Cerebellar nuclear complex (tissue), 1 donor: Measurements from ENCODE around the gene ASPN.

Experiments used
- DNase-seq, 2 experiments: peaks; one replicate each; lab custom pipeline; 2025; lab: John Stamatoyannopoulos, UW

Gene ASPN

DNA sequence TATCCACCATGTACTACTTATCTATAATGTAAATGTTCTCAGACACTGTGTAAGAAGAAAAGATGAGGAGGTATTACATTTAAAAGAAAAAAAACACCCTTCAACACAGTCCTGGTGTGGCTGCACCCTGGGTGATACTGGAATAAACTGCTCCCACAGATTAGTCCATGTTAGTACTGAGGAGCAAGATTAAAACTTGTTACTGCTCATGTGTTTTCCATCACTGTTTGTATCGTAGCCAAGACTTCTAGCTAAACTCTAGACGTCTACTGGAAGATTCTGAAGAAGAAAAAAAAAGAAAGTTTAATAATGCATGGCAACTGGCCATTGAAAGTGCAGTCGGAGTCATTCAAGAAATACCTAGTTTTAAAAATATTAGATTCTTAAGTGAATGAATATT, at the start of gene ASPN:
TSS of gene ASPN (minus strand) at position 178 of the 400 bp plus-strand sequence.
- no peak for DNase-seq

DNA sequence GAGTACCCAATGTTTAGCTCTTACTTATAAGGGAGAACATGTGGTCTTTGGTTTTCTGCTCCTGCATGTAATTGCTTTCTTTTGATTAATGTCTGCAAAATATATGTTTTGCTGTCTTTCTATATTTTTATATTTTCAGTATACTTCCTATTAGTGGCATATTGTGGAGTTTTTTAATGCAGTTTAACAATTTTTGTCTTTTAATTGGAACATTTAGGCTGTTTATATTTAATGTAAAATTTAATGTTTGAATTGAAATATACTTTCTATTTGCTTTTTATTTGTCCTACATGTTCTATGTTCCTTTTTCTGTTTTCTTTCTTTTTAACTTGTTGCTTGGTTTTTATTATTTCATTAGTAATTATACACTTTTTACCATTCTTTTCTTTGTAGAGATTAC, 48.6 kb upstream of the ASPN start:
- DNase-seq = no peak

DNA sequence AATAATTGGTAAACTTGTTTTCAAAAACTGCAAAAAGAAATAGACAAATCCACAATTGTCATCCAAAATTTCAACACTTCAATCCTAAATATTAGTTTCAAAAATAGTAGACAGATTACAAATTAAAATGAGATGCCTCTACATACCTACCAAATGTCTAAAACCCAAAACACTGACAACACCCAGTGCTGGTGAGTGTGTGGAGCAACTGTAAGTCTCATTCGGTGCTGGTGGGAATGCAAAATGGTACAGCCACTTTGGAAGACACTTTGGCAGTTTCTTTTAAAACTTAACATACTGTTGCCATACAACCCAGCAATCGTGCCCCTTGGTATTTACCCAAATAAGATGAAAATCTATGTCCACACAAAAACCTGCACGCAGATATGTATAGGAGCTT, 46.8 kb upstream of the ASPN start:
- no peak for DNase-seq

DNA sequence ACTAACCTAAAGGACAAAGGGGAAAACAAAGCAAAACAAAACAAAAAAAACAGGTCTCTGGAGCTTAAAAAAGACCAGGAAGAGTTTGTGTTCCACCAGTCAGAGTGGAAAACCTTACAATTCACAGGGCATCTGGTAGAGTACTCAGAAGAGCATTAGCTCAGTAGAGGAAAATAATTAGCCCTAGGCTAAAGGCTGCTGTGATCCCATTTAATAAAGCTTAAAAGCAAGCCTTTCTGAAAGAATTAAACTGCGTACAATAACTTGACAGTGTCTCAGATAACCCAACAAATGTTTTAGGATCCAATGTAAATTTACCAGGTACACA, 46.2 kb upstream of the ASPN start:
- DNase-seq = no peak

DNA sequence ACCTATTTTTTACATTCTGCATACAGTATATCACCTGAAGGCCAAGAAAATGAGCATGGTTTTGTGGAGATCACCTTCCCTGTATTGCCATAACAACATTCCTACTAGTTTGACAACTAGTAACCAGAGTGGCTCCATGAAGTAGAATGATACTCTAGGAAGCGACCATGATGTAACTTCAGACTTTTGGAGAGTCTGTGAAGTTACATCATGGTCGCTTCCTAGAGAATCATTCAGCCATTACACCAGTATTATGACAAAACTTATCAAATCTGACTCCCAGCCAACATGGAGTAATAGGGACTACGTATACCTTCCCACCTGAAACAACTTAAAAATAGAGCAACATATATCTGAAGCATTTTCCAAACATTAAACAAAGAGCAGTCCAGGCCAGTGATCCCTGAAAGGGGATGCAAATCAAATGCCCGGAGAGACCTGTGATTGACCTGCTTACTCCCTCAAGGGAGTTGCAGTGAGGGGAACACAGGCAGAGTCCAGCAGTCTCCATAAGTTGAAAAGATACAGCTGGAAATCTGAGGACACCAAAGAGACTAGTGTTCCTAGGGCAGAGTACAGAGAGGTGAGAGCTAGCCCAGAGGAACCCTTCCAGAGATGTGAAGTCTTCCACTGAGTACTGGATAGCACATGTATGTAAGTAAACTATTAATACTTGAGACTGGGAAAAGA, 45.7 kb upstream of the ASPN start:
- DNase-seq = no peak

DNA sequence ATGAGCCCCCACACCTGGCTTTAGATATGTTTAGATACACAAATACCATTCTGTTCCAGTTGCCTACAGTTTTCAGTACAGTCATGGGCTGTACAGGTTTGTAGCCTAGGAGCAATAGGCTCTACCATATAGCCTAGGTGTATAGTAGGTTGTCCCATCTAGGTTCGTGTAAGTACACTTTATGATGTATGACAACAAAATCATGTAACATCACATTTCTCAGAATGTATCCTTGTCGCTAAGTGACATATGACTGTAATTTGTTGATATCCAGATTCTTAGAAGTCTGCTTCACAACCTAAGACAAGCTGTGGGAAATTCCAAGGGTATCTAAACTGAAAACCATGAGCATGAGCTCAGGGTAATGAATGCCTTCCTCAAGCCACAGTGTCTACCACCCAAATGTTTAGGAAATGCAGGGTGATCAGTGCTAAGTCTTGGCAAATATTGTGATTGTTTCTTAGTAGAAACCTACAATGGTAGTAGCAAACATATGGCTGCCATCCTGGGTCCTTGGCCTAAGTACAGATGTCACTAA, 45.1 kb upstream of the ASPN start:
- no peak for DNase-seq

DNA sequence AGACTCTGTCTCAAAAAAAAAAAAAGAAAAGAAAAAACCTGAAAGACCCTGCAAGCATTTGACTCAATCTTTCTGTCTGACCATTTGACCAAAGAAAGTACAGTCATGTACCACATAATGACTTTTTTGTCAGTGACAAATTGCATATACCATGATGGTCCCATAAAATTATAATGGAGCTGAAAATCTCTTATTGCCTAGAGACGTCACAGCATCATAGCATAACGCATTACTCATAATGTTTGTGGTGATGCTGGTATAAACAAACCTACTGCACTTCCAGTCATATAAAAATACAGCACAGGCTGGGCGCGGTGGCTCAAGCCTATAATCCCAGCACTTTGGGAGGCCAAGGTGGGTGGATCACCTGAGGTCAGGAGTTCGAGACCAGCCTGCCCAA, 43.0 kb upstream of the ASPN start:
- no peak for DNase-seq

DNA sequence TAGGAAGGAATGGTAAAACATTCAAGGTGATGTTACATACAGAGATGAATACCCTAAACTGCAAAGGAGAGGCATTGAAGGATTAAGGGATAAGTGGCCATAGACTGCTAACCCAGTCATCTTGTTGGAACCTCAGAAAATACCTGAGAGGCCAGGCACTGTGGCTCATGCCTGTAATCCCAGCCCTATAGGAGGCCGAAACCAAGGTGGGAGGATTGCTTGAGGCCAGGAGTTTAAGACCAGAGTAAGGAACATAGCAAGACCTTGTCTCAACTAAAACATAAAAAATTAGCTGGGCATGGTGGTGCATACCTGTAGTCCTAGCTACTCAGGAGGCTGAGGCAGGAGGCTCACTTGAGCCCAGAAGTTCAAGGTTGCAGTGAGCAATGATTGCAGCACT, 42.6 kb upstream of the ASPN start:
- no peak for DNase-seq

DNA sequence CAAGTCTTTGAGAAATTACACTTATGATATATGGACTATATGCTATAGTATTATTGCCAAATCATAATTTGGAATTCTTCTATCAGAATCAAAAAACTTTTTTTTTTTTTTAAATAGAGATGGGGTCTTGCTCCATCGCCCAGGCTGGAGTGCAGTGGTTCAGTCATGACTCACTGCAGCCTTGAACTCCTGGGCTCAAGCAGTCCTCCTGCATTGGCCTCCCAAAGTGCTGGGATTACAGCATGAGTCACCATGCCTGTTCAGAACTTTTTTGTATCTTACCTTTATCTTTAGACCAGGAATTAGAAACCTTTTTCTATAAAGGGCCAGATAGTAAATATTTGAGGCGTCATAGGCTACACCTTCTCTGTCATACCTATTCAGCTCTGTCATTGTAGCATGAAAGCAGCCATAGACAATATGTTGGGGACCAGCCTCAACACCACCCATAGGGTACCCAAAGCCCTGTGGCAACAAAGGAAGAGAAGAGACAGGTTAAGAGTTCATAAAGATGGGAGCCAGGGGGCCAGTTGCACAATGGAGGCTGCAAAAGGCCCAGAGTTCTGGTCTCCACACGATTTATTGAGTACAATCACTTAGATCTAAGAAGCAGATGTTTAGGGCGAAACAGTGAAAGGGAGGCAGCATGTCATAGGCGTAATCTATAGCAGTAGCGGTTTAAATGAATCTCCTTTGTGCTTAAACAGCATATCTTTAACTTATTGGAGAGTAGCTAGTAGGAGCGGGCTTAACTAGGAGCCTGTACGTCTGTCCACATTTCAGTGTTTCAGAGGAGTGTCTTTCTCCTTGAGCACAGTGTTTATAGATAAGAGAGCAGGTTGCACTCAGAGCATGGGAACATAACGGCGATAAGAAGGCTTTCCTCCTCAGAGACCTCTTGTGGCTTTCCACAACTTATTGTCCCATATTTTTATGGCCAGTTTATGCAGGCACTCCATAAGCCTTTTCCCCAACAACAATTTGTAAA, 41.0 kb upstream of the ASPN start:
- DNase-seq = no peak

DNA sequence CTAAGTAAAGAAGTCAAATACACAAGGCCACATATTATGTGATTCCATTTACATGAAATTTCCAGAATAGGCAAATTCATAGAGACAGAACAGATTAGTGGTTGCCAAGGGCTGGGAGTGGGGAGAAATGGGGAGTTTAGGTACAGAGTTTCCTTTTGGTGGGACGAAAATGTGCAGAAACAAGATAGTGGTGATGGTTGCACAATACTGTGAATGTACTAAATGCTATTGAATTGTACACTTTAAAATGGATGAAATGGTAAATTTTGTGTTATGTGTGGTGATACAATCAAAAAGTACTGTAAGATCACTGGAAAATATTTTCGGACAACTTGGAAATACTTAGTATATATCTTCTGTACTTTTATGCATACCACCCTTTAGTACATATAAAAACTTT, 38.5 kb upstream of the ASPN start:
- DNase-seq = no peak

DNA sequence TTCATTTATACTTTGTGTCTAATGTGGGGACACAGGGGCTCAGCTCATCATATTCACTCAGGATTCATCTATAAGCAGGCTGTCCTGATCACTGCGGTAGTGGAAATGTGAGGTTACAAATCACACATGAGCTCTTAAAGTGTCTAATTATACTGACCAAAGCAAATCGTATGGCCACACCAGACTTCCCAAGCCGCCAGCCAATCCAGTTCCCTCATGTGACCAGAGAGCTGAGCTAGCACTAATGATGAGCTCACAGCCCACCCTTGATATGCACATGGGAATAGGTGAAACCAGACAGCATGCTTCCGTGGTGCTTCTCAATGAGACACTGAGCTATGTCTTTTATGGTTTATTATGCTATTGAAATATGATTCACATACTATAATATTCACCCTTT, 35.9 kb upstream of the ASPN start:
- no peak for DNase-seq

DNA sequence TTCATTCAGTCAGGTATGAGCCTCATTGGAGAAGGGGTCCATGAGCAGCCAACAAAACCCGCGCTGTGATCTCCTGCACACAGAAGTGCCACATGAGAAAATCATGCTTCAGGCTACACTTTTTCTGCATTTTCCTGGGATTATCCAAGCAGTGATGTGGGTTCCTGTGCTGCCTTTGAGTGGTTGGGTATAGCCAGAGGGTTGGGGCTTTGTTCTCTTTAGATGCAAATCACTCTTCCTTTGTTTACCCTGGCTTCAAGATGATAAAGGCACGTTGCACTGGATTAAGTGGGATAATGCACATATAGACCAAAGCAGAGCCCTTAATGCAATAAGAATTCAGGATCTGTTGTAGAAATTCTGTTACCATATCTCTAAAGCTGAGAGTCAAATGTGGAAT, 34.7 kb upstream of the ASPN start:
- DNase-seq = no peak

DNA sequence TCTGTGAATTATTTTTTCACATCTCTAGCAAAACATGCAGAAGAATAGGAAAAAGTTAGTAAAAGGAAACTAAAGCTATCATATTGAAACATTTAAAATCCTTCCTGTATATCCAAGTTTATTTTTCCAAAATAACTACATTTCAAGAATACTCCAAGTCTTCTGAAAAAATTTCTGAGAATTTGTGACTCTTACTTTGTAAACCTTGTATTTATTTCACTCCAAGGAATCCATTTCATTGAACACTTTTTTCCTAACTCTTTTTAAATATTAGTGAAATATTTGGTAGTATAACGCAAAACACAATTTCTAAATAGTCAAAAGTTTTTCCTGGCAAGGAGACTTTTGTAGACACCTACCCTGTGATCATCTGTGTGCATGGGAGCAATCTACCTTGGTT, 34.2 kb upstream of the ASPN start:
- DNase-seq = no peak

DNA sequence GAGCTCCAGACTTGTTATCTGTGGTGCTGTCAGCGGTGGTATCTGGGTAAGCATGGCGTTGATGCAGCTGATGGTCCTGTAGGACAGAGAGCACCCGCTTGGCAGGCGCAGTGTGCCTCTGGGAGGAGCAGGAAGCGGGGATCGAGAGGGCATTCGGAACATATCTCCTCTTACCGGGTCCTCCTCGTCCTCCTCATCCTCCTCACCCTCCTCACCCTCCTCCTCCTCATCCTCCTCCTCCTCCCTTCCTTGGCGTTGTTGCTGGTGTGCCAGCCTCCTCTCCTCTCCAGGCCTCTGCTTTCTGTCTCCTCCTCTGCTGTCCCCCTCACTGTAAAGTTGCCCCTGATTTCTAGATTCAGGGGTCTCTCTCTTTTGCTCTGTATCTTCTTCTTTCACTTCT, 32.3 kb upstream of the ASPN start:
- DNase-seq = no peak

DNA sequence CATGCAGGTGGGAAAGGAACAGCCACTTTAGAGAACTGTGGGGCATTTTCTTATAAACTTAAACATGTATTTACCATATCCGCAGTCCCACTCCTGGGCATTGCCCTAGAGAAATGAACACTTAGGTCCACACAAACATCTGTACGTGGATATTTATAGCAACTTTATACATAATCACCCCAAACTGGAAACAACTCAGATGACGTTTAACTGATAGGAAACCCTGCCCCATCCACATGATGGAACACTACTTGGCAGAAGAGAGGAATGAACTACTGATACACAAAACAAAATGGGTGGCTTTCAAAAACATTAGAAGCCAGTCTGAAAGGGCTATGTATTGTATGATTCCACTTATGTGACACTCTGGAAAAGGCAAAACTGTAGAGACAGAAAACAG, 31.0 kb upstream of the ASPN start:
- DNase-seq = no peak

DNA sequence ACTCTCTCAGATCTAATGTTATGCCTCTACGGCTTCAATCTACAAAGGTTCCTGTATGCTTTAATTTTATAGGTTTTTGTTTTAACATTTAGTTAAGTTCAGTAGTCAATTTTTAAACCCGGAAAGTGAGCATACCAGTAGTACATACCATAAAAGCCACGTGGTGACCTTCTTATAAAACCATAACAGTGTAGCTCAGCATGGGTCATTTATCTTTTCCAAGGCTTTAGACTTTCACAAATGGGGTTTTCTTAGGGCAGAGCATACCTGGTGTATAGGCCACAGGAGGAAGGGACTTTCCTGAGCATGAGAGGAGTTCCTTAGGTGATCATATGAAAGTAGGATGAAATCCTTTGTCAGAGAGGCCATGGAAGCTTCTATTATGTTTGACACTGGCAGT, 30.3 kb upstream of the ASPN start:
- DNase-seq = no peak

DNA sequence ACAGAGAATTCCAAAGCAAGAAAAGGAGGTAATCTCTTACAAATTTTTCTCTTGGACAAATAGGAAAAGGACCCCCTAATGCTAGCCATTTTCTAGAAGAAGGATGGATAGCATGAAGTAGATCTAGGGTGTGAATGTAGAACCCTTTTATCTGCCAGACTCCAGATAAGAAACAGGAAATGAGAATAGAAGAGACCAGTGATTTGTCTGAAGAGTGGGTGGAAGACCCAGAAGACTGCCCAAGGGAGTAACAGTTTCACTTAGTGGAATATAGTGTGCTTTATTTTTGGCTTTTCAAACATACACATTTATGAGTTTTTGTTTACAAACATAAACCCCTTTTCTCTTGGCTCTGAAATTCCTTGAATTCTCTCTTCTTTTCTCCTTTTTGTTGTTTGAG, 28.4 kb upstream of the ASPN start:
- no peak for DNase-seq

DNA sequence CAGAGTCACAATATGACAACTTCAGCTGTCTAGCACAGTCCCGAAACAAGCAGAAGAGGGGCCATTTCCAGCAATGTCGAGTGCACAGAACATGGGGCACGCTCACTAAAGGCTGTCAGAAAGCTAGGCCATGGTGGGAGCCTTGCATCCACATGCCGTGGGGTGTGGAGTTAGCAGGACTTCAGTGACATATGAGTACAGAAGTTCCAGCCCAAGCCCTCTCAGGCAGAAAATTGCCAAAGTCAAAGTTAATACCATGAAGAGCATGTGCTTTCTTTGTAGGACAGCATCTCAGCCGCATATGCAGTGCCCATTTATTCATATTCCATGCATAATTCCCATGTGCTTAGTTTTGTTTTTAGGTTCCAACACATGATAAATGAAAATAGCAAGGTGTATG, 26.7 kb upstream of the ASPN start:
- DNase-seq = no peak

DNA sequence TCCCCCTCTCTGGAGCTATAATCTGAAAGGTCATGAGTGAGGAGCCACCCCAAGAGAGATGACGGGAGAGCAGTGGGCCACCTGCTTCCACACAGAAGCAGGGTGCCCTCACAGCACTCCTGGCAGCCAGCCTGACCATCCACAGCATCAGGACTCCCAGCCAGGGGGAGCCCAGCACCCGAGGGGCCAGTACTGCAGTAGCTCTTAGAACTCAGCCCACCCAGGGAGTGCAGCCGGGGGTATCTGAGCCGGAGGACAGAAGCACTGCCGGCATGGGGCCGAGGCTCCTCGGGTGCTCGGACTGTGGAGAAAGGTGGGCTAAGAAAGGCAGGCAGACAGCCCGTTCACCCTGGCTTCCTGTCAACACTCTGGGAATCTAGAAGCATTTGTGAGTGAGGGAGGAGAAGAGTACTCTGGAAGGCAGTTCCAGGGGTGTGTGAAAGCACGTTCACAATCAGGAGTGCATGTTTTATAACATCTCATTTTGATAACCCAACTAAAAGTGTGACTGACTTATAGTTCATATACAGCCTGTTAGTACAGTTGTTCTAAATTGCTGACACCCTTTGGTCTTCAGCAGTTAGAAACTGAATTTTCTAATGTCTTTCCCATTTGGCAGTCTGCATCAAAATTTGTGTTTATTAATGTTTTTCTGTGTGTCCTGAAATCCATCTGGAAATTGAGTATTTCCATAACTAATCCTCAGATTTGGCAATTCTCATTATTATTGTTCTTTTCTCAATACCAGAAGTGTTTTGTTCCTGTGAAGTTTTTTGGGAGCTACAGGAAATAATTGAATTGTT, 25.9 kb upstream of the ASPN start:
- DNase-seq = no peak

DNA sequence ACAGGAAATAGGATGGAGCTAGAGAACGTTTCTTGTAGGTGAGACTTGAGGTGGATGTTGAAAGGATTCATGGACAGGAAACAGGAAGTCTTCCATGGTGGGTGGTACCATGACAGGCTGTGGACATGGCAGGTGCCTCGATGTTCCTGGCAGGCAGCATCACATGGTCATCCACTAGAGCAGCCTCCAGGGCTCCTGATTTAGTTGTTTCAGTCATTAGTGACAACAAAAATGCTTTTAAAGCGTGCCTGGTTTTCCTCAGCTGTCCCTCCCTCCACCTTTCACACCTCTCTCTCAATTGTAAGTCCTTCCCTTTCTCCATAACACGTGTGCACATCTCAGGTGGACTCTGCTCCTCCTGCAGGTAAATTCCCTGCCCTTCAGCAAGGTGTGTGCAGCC, 25.2 kb upstream of the ASPN start:
- DNase-seq = no peak

DNA sequence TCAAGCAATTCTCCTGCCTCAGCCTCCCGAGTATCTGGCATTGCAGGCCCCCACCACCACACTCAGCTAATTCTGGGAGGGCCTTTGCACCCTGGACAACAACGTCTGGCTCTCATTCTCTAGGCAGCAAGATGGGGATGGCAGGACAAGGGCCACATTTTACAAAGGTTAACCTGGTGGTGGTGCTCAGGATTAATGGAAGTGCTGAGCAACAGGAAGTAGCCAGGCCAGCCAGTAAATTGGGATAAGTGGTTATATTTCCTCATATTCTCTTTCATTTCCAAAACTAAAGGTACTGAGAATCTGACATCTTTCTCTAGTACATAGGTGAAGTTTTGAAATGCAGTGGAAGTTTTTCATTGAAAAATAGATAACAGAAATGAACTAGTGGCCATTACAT, 24.7 kb upstream of the ASPN start:
- DNase-seq = no peak

DNA sequence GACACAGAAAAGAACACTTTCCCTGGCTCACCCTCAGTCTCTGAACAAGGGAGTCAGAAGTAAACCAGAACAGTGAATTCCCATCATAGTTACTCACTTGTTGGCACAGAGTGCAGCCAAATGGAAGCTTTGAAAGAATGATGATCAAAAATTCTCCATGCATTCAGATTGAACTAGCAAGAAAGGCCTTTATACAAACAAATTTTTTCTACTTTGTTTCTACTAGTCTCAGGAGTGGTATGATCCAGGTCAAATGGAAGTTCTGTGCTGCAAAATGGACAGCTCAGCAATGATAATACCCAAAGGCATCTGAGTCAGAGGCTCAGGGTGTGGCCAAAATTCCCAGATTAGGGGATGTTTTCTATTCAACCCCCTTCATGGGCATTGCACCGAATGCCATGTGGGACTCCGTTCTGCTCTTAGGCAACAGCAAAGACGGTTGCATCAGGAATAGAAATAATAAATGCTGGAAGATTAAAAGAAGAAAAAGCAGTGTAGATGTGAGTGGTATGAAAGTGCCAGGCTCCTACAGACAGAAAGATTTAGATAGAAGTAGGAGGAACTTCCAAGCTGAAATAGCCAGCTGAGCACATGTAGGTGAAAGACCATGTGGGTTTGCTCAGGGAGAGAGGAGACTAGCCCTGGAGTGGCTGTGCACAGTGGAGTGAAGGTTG, 24.0 kb upstream of the ASPN start:
- no peak for DNase-seq
